ENCODE data around the gene CFD.

DNA sequence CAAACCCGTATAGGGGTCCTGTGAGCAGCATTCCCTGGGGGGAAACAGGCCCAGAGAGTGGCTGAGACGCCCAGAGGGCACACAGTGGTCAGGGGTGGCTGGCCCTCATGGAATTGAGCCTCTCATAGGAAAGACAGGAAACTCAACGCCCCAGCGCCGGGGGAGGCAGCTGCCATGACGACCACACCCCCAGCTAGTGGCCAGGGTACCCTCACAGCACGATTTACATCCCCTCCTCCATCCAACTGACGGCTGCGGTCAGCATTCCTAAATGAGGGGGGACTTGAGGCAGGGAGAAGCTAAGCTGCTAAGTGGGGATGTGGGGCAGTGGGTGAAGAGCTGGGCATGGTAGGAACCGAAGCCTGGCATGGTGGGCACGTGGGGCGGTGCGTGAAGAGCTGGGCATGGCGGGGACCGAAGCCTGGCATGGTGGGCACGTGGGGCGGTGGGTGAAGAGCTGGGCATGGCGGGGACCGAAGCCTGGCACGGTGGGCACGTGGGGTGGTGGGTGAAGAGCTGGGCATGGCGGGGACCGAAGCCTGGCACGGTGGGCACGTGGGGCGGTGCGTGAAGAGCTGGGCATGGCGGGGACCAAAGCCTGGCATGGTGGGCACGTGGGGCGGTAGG lies 23.5 kb downstream of the CFD start:
- TF ChIP-seq CTCF (IDR thresholded peaks at IDR 0.05) (no peak), TAF1 (IDR thresholded peaks at IDR 0.05; ENCODE audit: borderline replicate concordance, low read depth, low read length) (no peak), NFIC (IDR thresholded peaks at IDR 0.05; ENCODE audit: borderline replicate concordance) (no peak), CHD2 (IDR thresholded peaks at IDR 0.05; ENCODE audit: low read length, partially characterized antibody) (no peak), MEF2A (IDR thresholded peaks at IDR 0.05; ENCODE audit: borderline replicate concordance, low read depth) (no peak), POLR2AphosphoS5 (IDR thresholded peaks at IDR 0.05; ENCODE audit: low read depth, low read length) (no peak), GABPA (IDR thresholded peaks at IDR 0.05; ENCODE audit: low read depth) (no peak)
- TF ChIP-seq, protein P1, sequence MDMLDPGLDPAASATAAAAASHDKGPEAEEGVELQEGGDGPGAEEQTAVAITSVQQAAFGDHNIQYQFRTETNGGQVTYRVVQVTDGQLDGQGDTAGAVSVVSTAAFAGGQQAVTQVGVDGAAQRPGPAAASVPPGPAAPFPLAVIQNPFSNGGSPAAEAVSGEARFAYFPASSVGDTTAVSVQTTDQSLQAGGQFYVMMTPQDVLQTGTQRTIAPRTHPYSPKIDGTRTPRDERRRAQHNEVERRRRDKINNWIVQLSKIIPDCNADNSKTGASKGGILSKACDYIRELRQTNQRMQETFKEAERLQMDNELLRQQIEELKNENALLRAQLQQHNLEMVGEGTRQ (IDR thresholded peaks at IDR 0.05; ENCODE audit: borderline replicate concordance, low read depth, low read length), result no peak
- TF ChIP-seq, protein P2, sequence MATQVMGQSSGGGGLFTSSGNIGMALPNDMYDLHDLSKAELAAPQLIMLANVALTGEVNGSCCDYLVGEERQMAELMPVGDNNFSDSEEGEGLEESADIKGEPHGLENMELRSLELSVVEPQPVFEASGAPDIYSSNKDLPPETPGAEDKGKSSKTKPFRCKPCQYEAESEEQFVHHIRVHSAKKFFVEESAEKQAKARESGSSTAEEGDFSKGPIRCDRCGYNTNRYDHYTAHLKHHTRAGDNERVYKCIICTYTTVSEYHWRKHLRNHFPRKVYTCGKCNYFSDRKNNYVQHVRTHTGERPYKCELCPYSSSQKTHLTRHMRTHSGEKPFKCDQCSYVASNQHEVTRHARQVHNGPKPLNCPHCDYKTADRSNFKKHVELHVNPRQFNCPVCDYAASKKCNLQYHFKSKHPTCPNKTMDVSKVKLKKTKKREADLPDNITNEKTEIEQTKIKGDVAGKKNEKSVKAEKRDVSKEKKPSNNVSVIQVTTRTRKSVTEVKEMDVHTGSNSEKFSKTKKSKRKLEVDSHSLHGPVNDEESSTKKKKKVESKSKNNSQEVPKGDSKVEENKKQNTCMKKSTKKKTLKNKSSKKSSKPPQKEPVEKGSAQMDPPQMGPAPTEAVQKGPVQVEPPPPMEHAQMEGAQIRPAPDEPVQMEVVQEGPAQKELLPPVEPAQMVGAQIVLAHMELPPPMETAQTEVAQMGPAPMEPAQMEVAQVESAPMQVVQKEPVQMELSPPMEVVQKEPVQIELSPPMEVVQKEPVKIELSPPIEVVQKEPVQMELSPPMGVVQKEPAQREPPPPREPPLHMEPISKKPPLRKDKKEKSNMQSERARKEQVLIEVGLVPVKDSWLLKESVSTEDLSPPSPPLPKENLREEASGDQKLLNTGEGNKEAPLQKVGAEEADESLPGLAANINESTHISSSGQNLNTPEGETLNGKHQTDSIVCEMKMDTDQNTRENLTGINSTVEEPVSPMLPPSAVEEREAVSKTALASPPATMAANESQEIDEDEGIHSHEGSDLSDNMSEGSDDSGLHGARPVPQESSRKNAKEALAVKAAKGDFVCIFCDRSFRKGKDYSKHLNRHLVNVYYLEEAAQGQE (IDR thresholded peaks at IDR 0.05; ENCODE audit: low read depth, low read length), result no peak

Measured in SK-N-SH (cell line).